Erythroblast (primary cell): ENCODE data around the gene DHX8.

Experiments used
- GATA1 ChIP-seq: IDR thresholded peaks from 2 replicates; pipeline ENCODE4 v1.6.1; 2011; ENCODE audit warnings: low read depth, mild to moderate bottlenecking, control low read depth, low read length, moderate library complexity
- POLR2A ChIP-seq: IDR thresholded peaks from 2 replicates; pipeline ENCODE4 v1.6.1; 2011; ENCODE audit warnings: mild to moderate bottlenecking, low read length

DNA sequence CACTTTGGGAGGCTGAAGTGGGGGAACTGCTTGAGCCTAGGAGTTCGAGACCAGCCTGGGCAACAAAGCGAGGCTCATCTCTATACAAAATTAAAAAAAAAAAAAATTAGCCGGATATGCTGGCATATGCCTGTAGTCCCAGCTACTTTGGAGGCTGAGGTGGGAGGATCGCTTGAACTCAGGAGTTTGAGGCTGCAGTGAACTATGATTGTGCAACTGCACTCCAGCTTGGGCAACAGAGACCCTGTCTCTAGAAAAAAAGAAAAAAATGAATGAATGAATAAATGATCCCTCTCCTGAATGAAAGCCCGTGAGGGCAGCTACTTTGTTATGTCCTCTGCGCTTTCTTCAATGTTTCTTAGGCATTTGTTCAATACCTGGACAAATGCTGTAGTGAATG, 27.7 kb upstream of the DHX8 start:
- TF ChIP-seq POLR2A, result no peak
- TF ChIP-seq GATA1, result no peak
